Mesenchymal stem cell (in vitro differentiated cells and primary cell): Measurements from ENCODE around the gene TGFBR2.

ENCODE experiments used
- DNase-seq: peaks from one replicate; pipeline ENCODE4 v3.0.0-alpha.2; 2013
- H2AFZ ChIP-seq: one replicate; pipeline ENCODE4 v1.6.1; 2013; ENCODE audit warnings: low read depth, mild to moderate bottlenecking, control low read depth, inconsistent platforms, low read length, moderate library complexity
- H2AK5ac ChIP-seq: 2 replicates; pipeline ENCODE4 v1.6.1; 2013; ENCODE audit warnings: low read length, moderate library complexity, mild to moderate bottlenecking, inconsistent platforms; ENCODE audit not compliant: severe bottlenecking
- H2BK120ac ChIP-seq: one replicate; pipeline ENCODE4 v1.6.1; 2013; ENCODE audit warnings: low read depth, mild to moderate bottlenecking, inconsistent platforms, low read length, moderate library complexity
- H2BK12ac ChIP-seq, 2 experiments: one replicate each; pipeline ENCODE4 v1.6.1; 2013; ENCODE audit warnings: inconsistent platforms in 2 of 2, low read length in 2 of 2, mild to moderate bottlenecking in 2 of 2, moderate library complexity in 2 of 2, control low read depth in 1 of 2
- H2BK15ac ChIP-seq: one replicate; pipeline ENCODE4 v1.6.1; 2013; ENCODE audit warnings: mild to moderate bottlenecking, low read depth, inconsistent platforms; ENCODE audit not compliant: poor library complexity, severe bottlenecking
- H2BK5ac ChIP-seq: 2 replicates; pipeline ENCODE4 v1.6.1; 2013; ENCODE audit warnings: low read depth, mild to moderate bottlenecking, low read length, control low read depth, inconsistent platforms; ENCODE audit not compliant: poor library complexity, severe bottlenecking
- H3K14ac ChIP-seq, 2 experiments: one replicate each; pipeline ENCODE4 v1.6.1; 2013; ENCODE audit warnings: inconsistent platforms in 2 of 2, low read length in 2 of 2, control low read depth in 1 of 2, mild to moderate bottlenecking in 1 of 2, moderate library complexity in 1 of 2
- H3K18ac ChIP-seq, 2 experiments: one replicate each; pipeline ENCODE4 v1.6.1; 2013; ENCODE audit warnings: inconsistent platforms in 2 of 2, low read length in 2 of 2, control low read depth in 1 of 2, low read depth in 1 of 2, mild to moderate bottlenecking in 1 of 2
- H3K23ac ChIP-seq, 2 experiments: one replicate each; pipeline ENCODE4 v1.6.1; 2013; ENCODE audit warnings: inconsistent platforms in 2 of 2, low read length in 2 of 2, mild to moderate bottlenecking in 2 of 2, moderate library complexity in 2 of 2, control low read depth in 1 of 2
- H3K27ac ChIP-seq: 2 replicates; pipeline ENCODE4 v1.5.1; 2013; ENCODE audit warnings: mild to moderate bottlenecking, moderate library complexity, low read length, control low read depth, inconsistent platforms; ENCODE audit not compliant: poor library complexity, severe bottlenecking
- H3K27me3 ChIP-seq, 2 experiments: 2 replicates each; pipeline versions ENCODE4 v1.6.1 to v1.7.0; 2013; ENCODE audit warnings: low read length in 2 of 2, mild to moderate bottlenecking in 2 of 2, moderate library complexity in 2 of 2, control low read depth in 1 of 2, inconsistent platforms in 1 of 2; ENCODE audit not compliant: control insufficient read depth in 1 of 2, insufficient read depth in 1 of 2
- H3K36me3 ChIP-seq, 2 experiments: 2 replicates each; pipeline versions ENCODE4 v1.6.1 to v1.7.0; 2013; ENCODE audit warnings: low read length in 2 of 2, control low read depth in 1 of 2, inconsistent platforms in 1 of 2, low read depth in 1 of 2, mild to moderate bottlenecking in 1 of 2; ENCODE audit not compliant: insufficient read depth in 2 of 2, control insufficient read depth in 1 of 2
- H3K4ac ChIP-seq, 2 experiments: one replicate each; pipeline ENCODE4 v1.6.1; 2013; ENCODE audit warnings: inconsistent platforms in 2 of 2, low read length in 2 of 2, mild to moderate bottlenecking in 2 of 2, moderate library complexity in 2 of 2, control low read depth in 1 of 2, low read depth in 1 of 2
- H3K4me1 ChIP-seq: 2 replicates; pipeline ENCODE4 v1.6.1; 2013; ENCODE audit warnings: low read depth, low read length, control low read depth; ENCODE audit not compliant: control insufficient read depth, insufficient read depth
- H3K4me2 ChIP-seq: 2 replicates; pipeline ENCODE4 v1.6.1; 2013; ENCODE audit warnings: low read length, mild to moderate bottlenecking, inconsistent platforms; ENCODE audit not compliant: poor library complexity, severe bottlenecking
- H3K4me3 ChIP-seq, 2 experiments: 2 replicates each; pipeline versions ENCODE4 v1.5.1 to v1.7.0; 2013; ENCODE audit warnings: low read length in 2 of 2, mild to moderate bottlenecking in 2 of 2, control low read depth in 1 of 2, low read depth in 1 of 2; ENCODE audit not compliant: insufficient read depth in 1 of 2
- H3K79me1 ChIP-seq: replicated peaks from 2 replicates; pipeline ENCODE4 v1.6.1; 2013; ENCODE audit warnings: mild to moderate bottlenecking, control low read depth, low read length, inconsistent platforms; ENCODE audit not compliant: poor library complexity, severe bottlenecking
- H3K9ac ChIP-seq: 2 replicates; pipeline ENCODE4 v1.7.0; 2013; ENCODE audit warnings: mild to moderate bottlenecking, low read length, moderate library complexity
- H3K9me3 ChIP-seq: 2 replicates; pipeline ENCODE4 v1.7.0; 2013; ENCODE audit warnings: mild to moderate bottlenecking, low read length; ENCODE audit not compliant: control insufficient read depth
- H4K8ac ChIP-seq: one replicate; pipeline ENCODE4 v1.6.1; 2013; ENCODE audit warnings: inconsistent platforms, mild to moderate bottlenecking, low read length, moderate library complexity
- H4K91ac ChIP-seq: one replicate; pipeline ENCODE4 v1.6.1; 2013; ENCODE audit warnings: mild to moderate bottlenecking, low read length, inconsistent platforms
- WGBS: methylation state at CpG from one replicate; pipeline ENCODE4 v1.1.7; 2013; ENCODE audit warnings: mixed read lengths; 5-methylcytosine and 5-hydroxymethylcytosine counted together

The TGFBR2 gene

DNA sequence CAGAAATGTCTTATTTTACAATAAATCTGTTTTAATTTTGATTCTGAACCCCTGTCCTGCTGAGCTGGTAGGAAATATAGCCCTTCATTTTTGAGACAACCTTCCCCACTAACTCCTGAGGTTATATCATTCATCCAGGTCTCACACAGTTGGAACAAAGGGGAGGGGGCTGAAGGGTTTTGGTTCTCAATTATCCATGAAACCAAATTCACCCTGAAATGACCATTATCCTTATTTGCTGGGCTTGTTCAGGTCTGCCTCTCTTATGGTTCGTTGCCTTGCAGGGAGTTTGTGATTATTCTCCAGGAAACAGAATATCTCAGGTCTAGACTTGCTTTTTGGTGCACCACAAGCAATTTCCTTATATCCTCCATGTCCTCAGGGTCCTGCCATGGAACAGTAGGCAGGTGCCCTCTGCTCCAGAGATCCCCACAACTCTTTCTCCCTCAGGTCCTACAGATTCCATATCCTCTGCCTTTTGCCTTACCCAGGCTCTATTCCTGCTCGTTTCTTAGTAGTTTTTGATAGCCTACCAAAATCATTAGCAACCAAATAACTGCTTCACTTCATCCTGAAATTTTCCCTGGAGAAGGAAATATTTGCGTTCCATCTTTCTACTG lies 94.4 kb downstream of the TGFBR2 start:
- Histone ChIP-seq H3K4me3 (no peak overlapping the region), H3K79me1 (peaks cover 3% of the 10 kb centered on the region), H2BK12ac (no peak overlapping the region), H4K91ac (no peak overlapping the region), H3K9ac (no peak overlapping the region), H3K18ac (no peak overlapping the region), H2AFZ (no peak overlapping the region), H2BK5ac (no peak overlapping the region), H3K36me3 (peaks cover 2 to 67% of the 10 kb centered on the region in 2 experiments), H3K9me3 (no peaks in the 10 kb centered on the region), H2BK120ac (no peak overlapping the region), H3K4ac (no peak overlapping the region), H3K14ac (no peak overlapping the region), H2BK15ac (no peak overlapping the region), H2AK5ac (no peak overlapping the region), H3K23ac (no peak overlapping the region), H3K27me3 (no peaks in the 10 kb centered on the region), H3K27ac (no peak overlapping the region), H4K8ac (no peak overlapping the region), H3K4me1 (peaks cover 3% of the 10 kb centered on the region), H3K4me2 (no peak overlapping the region)
- DNase-seq = no peak
- 97% methylated on average over 3 of the region's 3 CpGs for WGBS

DNA sequence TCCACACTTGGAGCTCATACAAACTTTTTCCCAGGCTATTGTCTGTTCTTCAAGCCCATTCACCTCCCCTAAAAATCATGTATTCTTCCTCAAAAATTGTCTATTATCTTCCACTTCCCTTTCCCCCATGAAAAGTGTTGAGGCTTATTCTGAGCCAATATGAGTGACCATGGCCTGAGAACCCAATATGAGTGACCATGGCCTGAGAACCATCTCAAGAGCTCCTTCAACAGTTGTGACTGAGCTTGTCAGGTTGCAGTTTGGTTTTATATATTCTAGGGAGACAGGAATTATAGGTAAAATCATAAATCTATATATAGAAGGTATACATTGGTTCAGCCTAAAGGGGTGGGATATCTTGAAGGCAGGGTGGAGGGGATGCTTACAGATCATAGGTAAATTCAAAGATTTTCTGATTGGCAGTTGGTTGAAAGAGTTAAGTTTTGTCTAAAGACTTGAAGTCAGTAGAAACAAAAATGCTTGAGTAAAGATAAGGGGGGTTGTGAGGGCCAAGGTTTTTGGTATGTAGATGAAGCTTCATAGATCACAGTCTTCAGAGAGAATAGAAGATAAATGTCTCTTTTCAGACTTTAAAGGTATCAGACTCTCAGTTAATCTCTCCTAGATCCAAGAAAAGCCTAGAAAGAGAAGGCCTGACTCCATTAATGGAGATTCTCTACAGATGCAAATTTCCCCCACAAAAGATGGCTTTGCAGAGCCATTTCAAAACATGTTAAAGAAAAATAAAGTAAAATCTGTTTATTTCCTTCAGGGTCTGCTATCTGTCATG lies 95.8 kb downstream of the TGFBR2 start:
- H3K4me2 ChIP-seq = no peak overlapping the region
- H2BK15ac ChIP-seq = no peak overlapping the region
- peaks cover 3% of the 10 kb centered on the region for H3K4me1 ChIP-seq
- H4K91ac ChIP-seq = no peak overlapping the region
- no peak for DNase-seq
- no peak overlapping the region for H3K27ac ChIP-seq
- no peak overlapping the region for H3K9ac ChIP-seq
- H3K79me1 ChIP-seq = peaks cover 2% of the 10 kb centered on the region
- no peaks in the 10 kb centered on the region for H3K27me3 ChIP-seq
- H2BK12ac ChIP-seq = no peak overlapping the region
- H2BK120ac ChIP-seq = no peak overlapping the region
- H2AK5ac ChIP-seq = no peak overlapping the region
- H3K23ac ChIP-seq = no peak overlapping the region
- no peak overlapping the region for H3K18ac ChIP-seq
- no peak overlapping the region for H3K4me3 ChIP-seq
- H2AFZ ChIP-seq = no peak overlapping the region
- H3K36me3 ChIP-seq = peaks cover 0 to 53% of the 10 kb centered on the region in 2 experiments
- no peak overlapping the region for H3K4ac ChIP-seq
- no peaks in the 10 kb centered on the region for H3K9me3 ChIP-seq
- no peak overlapping the region for H2BK5ac ChIP-seq
- no peak overlapping the region for H4K8ac ChIP-seq
- no peak overlapping the region for H3K14ac ChIP-seq

DNA sequence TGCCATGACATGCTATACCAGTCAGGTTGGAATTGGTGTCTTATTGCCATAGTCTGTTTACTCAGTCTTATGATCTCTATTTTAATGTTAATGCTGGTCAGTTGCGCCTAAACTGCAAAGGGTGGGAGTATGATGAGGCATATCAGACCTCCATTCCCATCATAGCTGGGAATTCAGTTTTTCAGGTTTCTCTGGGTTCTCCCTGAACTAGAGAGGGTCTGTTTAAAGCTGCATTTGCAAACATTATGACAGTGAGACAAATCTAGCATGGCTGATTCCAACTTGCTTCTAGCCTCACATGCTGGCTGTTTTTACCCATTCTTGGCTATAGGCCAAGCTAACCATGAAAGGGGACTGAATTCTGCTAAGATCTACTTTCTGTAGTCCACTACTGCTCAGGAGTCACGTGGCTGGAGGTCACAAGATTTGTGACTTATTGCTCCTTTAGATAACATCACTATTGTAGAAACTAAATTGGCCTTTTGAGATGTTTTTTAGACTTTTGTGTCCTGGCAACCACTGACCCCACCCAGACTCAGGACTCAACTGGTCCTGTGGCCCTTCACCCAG lies 96.5 kb downstream of the TGFBR2 start:
- Histone ChIP-seq H3K79me1 (peaks cover 2% of the 10 kb centered on the region), H3K9me3 (no peaks in the 10 kb centered on the region)

More for the DNA sequence above, 96.5 kb downstream of the TGFBR2 start:
- Histone ChIP-seq H3K23ac (no peak overlapping the region), H3K4me3 (no peak overlapping the region), H3K18ac (no peak overlapping the region), H3K27ac (no peak overlapping the region), H3K4ac (no peak overlapping the region), H3K27me3 (no peaks in the 10 kb centered on the region), H3K14ac (no peak overlapping the region), H2BK15ac (no peak overlapping the region), H2AFZ (no peak overlapping the region), H3K4me1 (peaks cover 3% of the 10 kb centered on the region), H2AK5ac (no peak overlapping the region), H4K91ac (no peak overlapping the region), H3K36me3 (peaks cover 0 to 46% of the 10 kb centered on the region in 2 experiments), H2BK12ac (no peak overlapping the region), H3K4me2 (no peak overlapping the region), H2BK120ac (no peak overlapping the region), H3K9ac (no peak overlapping the region), H2BK5ac (no peak overlapping the region), H4K8ac (no peak overlapping the region)
- DNase-seq = no peak
- WGBS = no CpG with 5 or more reads among the region's 2 CpGs
